Loucy (cell line): ENCODE results near the gene SORCS2.

ENCODE experiments used
- H2AFZ ChIP-seq: fragments of 200-600 bp; sonication (generic); 2 replicates; pipeline ENCODE4 v1.6.0; 2016; ENCODE audit warnings: antibody characterized with exemption, mild to moderate bottlenecking, low read length, moderate library complexity
- H3F3A ChIP-seq: fragments of 200-600 bp; 2 replicates; pipeline ENCODE4 v1.6.0; 2016; ENCODE audit warnings: antibody characterized with exemption, low read depth, mild to moderate bottlenecking
- H3K27me3 ChIP-seq: fragments of 200-600 bp; sonication (generic); 2 replicates; pipeline ENCODE4 v1.6.1; 2014; ENCODE audit warnings: low read length, mild to moderate bottlenecking; ENCODE audit not compliant: insufficient read depth, poor library complexity, severe bottlenecking
- H3K36me3 ChIP-seq: fragments of 200-600 bp; sonication (generic); 2 replicates; pipeline ENCODE4 v1.6.1; 2016; ENCODE audit warnings: low read length; ENCODE audit not compliant: insufficient read depth
- H3K4me1 ChIP-seq: fragments of 200-600 bp; sonication (generic); 2 replicates; pipeline ENCODE4 v1.5.1; 2014; ENCODE audit warnings: low read length, mild to moderate bottlenecking; ENCODE audit not compliant: insufficient read depth, poor library complexity, severe bottlenecking
- H3K4me2 ChIP-seq: fragments of 200-600 bp; sonication (generic); 2 replicates; pipeline ENCODE4 v1.6.0; 2014; ENCODE audit warnings: antibody characterized with exemption, low read length, low read depth, mild to moderate bottlenecking; ENCODE audit not compliant: poor library complexity, severe bottlenecking
- H3K4me3 ChIP-seq: fragments of 200-600 bp; sonication (generic); 2 replicates; pipeline ENCODE4 v1.5.1; 2014; ENCODE audit warnings: low read length, mild to moderate bottlenecking, mixed read lengths; ENCODE audit not compliant: poor library complexity, severe bottlenecking
- H3K79me2 ChIP-seq: fragments of 200-600 bp; sonication (generic); 2 replicates; pipeline ENCODE4 v1.6.1; 2014; ENCODE audit warnings: low read length; ENCODE audit not compliant: insufficient read depth
- H3K9ac ChIP-seq: fragments of 200-600 bp; sonication (generic); 2 replicates; pipeline ENCODE4 v1.6.0; 2014; ENCODE audit warnings: mild to moderate bottlenecking, low read depth, low read length, moderate library complexity; ENCODE audit not compliant: poor library complexity, severe bottlenecking
- H3K9me2 ChIP-seq: fragments of 200-600 bp; sonication (generic); replicated peaks from 2 replicates; pipeline ENCODE4 v1.6.1; 2016; ENCODE audit warnings: low read depth, low read length, mixed read lengths
- H3K9me3 ChIP-seq: fragments of 200-600 bp; sonication (generic); 2 replicates; pipeline ENCODE4 v1.6.1; 2014; ENCODE audit warnings: mild to moderate bottlenecking, antibody characterized with exemption, low read length, low read depth; ENCODE audit not compliant: insufficient read depth
- H4K20me1 ChIP-seq: fragments of 200-600 bp; sonication (generic); 2 replicates; pipeline ENCODE4 v1.6.0; 2014; ENCODE audit warnings: antibody characterized with exemption, low read length, mild to moderate bottlenecking; ENCODE audit not compliant: insufficient read depth, poor library complexity, severe bottlenecking
- EZH2phosphoT487 ChIP-seq: fragments of 200-600 bp; IDR thresholded peaks from 2 replicates; pipeline ENCODE4 v1.6.1; 2018; ENCODE audit warnings: antibody characterized with exemption, mild to moderate bottlenecking, moderate library complexity, borderline replicate concordance
- TF ChIP-seq, protein P1 (sequence below): fragments of 200-600 bp; sonication (generic); conservative IDR thresholded peaks from 2 replicates; pipeline ENCODE4 v1.5.1; 2014; ENCODE audit warnings: mild to moderate bottlenecking, antibody characterized with exemption, low read length

The SORCS2 gene

GRCh38 chr4:7259039-7259438 lies 66.7 kb downstream of the SORCS2 start:
- Histone ChIP-seq H3K9ac (no peak overlapping the region), H3K4me2 (no peak overlapping the region), H3F3A (no peaks in the 10 kb centered on the region), H3K9me3 (peaks cover 5% of the 10 kb centered on the region; the same call in 1 of the 2 replicates), H4K20me1 (no peaks in the 10 kb centered on the region), H3K27me3 (no peaks in the 10 kb centered on the region), H3K4me1 (no peaks in the 10 kb centered on the region), H3K9me2 (no peaks in the 10 kb centered on the region), H3K4me3 (no peak overlapping the region), H3K79me2 (no peaks in the 10 kb centered on the region), H2AFZ (no peak overlapping the region), H3K36me3 (no peaks in the 10 kb centered on the region)
- no peak for TF ChIP-seq EZH2phosphoT487
- TF ChIP-seq, protein P1, sequence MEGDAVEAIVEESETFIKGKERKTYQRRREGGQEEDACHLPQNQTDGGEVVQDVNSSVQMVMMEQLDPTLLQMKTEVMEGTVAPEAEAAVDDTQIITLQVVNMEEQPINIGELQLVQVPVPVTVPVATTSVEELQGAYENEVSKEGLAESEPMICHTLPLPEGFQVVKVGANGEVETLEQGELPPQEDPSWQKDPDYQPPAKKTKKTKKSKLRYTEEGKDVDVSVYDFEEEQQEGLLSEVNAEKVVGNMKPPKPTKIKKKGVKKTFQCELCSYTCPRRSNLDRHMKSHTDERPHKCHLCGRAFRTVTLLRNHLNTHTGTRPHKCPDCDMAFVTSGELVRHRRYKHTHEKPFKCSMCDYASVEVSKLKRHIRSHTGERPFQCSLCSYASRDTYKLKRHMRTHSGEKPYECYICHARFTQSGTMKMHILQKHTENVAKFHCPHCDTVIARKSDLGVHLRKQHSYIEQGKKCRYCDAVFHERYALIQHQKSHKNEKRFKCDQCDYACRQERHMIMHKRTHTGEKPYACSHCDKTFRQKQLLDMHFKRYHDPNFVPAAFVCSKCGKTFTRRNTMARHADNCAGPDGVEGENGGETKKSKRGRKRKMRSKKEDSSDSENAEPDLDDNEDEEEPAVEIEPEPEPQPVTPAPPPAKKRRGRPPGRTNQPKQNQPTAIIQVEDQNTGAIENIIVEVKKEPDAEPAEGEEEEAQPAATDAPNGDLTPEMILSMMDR: no peak

DNA sequence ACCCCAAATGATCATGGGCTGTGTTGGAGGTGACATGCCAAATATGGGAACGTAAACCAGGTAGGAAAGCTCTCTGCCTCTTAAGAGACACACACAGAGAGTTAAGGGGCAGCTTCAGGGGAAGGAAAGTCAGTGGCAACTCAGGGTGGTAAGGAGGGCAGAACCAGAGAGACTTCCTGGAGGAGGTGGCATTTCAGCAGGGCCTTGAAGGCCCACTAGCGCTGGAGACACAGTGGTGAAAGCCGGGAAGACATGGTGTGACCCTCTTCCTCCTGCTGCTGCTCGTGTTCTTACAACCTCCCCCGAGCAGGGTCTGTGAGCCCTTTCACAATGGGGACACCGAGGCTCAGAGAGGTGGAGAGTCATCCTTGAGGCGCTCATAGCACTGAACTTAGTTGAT lies 68.2 kb downstream of the SORCS2 start:
- Histone ChIP-seq H4K20me1 (no peaks in the 10 kb centered on the region), H3K4me3 (no peak overlapping the region), H3K4me1 (no peaks in the 10 kb centered on the region), H3F3A (no peaks in the 10 kb centered on the region), H3K4me2 (no peak overlapping the region), H3K9me2 (no peaks in the 10 kb centered on the region), H3K79me2 (no peaks in the 10 kb centered on the region), H3K9me3 (peaks cover 5% of the 10 kb centered on the region; the same call in 1 of the 2 replicates), H2AFZ (no peak overlapping the region), H3K36me3 (no peaks in the 10 kb centered on the region), H3K27me3 (no peaks in the 10 kb centered on the region), H3K9ac (no peak overlapping the region)
- TF ChIP-seq, protein P1: no peak

DNA sequence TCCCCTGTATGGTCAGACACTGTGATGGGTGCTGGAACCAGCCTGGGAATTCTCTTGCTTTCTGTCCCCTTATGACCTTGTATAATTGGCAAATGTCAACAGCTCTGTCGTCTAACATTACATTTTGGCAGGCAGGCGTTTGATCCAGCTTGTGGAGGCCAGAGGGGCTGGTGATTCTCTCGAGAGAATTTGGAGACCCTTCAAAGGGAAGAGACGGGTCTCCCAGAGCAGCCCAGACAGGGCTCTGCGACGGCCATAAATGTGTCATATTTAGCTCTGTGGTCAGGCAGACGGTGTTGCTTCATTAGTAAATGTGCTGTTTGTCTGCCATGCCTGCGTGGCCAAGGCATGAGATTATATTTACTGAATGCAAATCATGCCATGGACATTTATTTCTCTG lies 68.7 kb downstream of the SORCS2 start:
- H3K9ac ChIP-seq: no peak overlapping the region
- H3F3A ChIP-seq: no peaks in the 10 kb centered on the region
- H3K4me3 ChIP-seq: no peak overlapping the region
- no peaks in the 10 kb centered on the region for H3K79me2 ChIP-seq
- no peaks in the 10 kb centered on the region for H3K4me1 ChIP-seq
- peaks cover 5% of the 10 kb centered on the region; the same call in 1 of the 2 replicates for H3K9me3 ChIP-seq
- no peaks in the 10 kb centered on the region for H4K20me1 ChIP-seq
- no peaks in the 10 kb centered on the region for H3K27me3 ChIP-seq
- no peak for TF ChIP-seq EZH2phosphoT487
- TF ChIP-seq, protein P1: no peak
- no peak overlapping the region for H2AFZ ChIP-seq
- H3K36me3 ChIP-seq: no peaks in the 10 kb centered on the region
- H3K4me2 ChIP-seq: no peak overlapping the region
- H3K9me2 ChIP-seq: no peaks in the 10 kb centered on the region
